ENCODE measurements around the gene UBE2O. TPM values are rescaled to one million over a fixed set of nuclear protein-coding genes. Genes with fewer than 3 reads are reported as not detected.

UBE2O gene
- total RNA-seq, 3 donors from 2014 or later (not counting 1 experiment from before 2014, with no cell fraction given): 34.9 to 40.2 (median 37.7) TPM

DNA sequence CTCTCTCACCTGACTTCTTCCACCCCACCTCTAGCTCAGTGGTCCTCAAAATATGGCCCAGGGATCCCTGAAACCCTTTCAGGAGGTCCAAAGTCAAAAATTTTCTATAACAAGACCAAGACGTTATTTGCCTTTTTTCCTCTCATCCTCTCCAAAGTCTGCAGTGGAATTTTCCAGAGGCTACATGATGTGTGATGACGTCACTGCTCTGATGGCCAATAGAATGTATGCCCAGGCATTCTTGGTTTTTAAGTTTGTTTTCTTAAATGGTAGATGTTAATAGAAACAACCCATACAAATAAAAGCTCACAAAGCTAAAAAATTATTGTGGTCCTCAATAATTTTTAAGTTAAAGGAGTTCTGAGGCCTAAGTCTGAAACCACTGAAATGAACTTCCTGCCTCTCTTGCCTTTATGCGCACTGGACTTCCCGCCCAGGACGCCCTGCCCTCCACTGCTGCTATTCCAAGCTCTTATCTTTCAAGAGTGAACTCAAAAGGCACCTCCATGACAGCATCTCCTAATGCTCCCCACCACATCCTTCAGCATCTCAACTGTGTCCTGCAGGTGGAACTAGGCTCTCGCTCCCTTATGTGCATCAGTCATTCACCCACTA lies 13.5 kb downstream of the UBE2O start:
- no peak for ATAC-seq
- H3K9me3 Mint-ChIP-seq: no peaks in the 10 kb centered on the region

DNA sequence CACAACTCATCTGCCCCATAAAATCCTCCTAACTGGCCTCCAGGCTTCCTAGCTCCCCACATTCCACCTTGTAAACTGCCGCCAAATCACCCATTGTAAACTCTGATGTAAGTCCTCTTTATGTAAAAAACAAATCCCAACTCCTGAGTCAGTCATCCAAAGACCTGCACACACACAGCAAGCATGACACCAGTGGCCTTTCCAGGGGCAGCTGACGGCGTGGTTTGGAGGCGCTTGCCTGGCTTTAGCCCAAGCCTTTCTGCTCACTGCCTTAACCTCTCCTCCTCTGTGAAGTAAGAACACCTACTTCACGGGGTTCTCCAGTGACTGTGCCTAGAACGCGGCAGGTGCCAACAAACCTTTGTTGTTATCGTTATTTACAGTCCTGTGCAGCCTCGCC lies 14.0 kb downstream of the UBE2O start:
- Mint-ChIP-seq H3K36me3 (no peaks in the 10 kb centered on the region), H3K9me3 (no peaks in the 10 kb centered on the region), H3K4me3 (no peak overlapping the region), H3K27ac (no peak overlapping the region), H3K4me1 (peaks cover 40 to 71% of the 10 kb centered on the region in 2 donors), H3K27me3 (ENCODE audit: low read depth in 2 of 2) (no peaks in the 10 kb centered on the region)
- Histone ChIP-seq H3K27ac (ENCODE audit: low read length) (no peak overlapping the region), H3K4me1 (ENCODE audit: control insufficient read depth, insufficient read depth, low read length) (peaks cover 22% of the 10 kb centered on the region), H3K36me3 (ENCODE audit: control insufficient read depth, insufficient read depth, low read length) (no peaks in the 10 kb centered on the region), H3K4me3 (ENCODE audit: low read length) (no peak overlapping the region), H3K9me3 (ENCODE audit: control insufficient read depth, insufficient read depth, low read length) (no peaks in the 10 kb centered on the region), H3K27me3 (ENCODE audit: control insufficient read depth, insufficient read depth, low read length) (no peaks in the 10 kb centered on the region)
- 93% methylated on average over 9 of the region's 9 CpGs for WGBS (ENCODE audit: insufficient coverage)
- TF ChIP-seq, protein P1, sequence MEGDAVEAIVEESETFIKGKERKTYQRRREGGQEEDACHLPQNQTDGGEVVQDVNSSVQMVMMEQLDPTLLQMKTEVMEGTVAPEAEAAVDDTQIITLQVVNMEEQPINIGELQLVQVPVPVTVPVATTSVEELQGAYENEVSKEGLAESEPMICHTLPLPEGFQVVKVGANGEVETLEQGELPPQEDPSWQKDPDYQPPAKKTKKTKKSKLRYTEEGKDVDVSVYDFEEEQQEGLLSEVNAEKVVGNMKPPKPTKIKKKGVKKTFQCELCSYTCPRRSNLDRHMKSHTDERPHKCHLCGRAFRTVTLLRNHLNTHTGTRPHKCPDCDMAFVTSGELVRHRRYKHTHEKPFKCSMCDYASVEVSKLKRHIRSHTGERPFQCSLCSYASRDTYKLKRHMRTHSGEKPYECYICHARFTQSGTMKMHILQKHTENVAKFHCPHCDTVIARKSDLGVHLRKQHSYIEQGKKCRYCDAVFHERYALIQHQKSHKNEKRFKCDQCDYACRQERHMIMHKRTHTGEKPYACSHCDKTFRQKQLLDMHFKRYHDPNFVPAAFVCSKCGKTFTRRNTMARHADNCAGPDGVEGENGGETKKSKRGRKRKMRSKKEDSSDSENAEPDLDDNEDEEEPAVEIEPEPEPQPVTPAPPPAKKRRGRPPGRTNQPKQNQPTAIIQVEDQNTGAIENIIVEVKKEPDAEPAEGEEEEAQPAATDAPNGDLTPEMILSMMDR (IDR thresholded peaks at IDR 0.05): no peak
- intact Hi-C loops (cut with micrococcal nuclease): no loop called here
- ATAC-seq: no peak
- no peak for DNase-seq

More for the DNA sequence above, 13.5 kb downstream of the UBE2O start:
- no peaks in the 10 kb centered on the region for H3K27me3 ChIP-seq (ENCODE audit: control insufficient read depth, insufficient read depth, low read length)
- TF ChIP-seq, protein P1 (IDR thresholded peaks at IDR 0.05): no peak
- no peak overlapping the region for H3K4me3 ChIP-seq (ENCODE audit: low read length)
- no peaks in the 10 kb centered on the region for H3K9me3 ChIP-seq (ENCODE audit: control insufficient read depth, insufficient read depth, low read length)
- Mint-ChIP-seq H3K36me3 (no peaks in the 10 kb centered on the region), H3K4me1 (peaks cover 42 to 67% of the 10 kb centered on the region in 2 donors), H3K4me3 (no peak overlapping the region), H3K27ac (peak overlapping the region in 1 of 2 donors; percentile 42), H3K27me3 (ENCODE audit: low read depth in 2 of 2) (no peaks in the 10 kb centered on the region)
- peaks cover 22% of the 10 kb centered on the region for H3K4me1 ChIP-seq (ENCODE audit: control insufficient read depth, insufficient read depth, low read length)
- intact Hi-C loops (cut with micrococcal nuclease): no loop called here
- 82% methylated on average over 5 of the region's 6 CpGs for WGBS (ENCODE audit: insufficient coverage)
- H3K27ac ChIP-seq (ENCODE audit: low read length): no peak overlapping the region
- no peaks in the 10 kb centered on the region for H3K36me3 ChIP-seq (ENCODE audit: control insufficient read depth, insufficient read depth, low read length)
- DNase-seq: no peak

DNA sequence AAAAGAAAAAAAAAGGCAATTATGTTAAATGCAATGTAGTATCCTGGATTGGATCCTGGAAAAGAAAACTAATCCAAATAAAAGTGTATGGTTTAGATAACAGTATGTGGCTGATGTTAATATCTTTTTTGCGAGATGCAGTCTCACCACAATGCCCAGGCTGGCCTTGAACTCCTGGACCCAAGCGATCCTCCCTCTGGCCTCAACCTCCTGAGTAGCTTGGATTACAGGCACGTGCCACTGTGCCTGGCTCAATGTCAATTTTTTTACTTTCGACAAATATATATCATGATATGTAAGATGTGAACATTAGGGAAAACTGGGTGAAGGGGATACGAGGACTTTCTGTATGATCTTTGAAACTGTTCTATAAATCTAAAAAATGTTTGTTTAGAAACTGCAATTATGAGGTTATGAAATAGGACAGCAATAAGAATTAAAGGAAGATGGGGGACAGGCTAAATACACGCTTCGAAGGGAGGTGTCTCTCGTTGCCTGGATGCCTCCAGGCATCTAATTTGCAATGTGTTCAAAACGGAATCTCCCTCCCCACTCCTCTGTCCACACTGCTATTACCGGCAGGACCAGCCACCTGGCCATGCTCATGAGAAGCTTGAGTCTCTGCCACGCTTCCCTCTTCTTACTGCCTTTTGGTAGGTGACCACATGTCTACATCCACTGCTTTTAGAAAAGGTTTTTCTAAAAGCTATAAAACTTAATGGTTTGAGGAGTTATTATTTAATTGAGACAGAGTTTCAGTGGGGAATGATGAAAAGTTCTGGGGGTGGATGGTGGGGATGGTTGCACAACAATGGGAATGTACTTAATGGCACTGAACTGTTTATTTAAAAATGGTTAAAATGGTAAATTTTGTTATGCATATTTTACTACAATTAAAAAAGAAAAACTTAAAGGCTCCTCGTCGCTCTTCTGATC lies 15.2 kb downstream of the UBE2O start:
- Histone ChIP-seq H3K27ac (ENCODE audit: low read length) (no peak overlapping the region), H3K9me3 (ENCODE audit: control insufficient read depth, insufficient read depth, low read length) (no peaks in the 10 kb centered on the region), H3K4me1 (ENCODE audit: control insufficient read depth, insufficient read depth, low read length) (peaks cover 22% of the 10 kb centered on the region), H3K27me3 (ENCODE audit: control insufficient read depth, insufficient read depth, low read length) (no peaks in the 10 kb centered on the region), H3K36me3 (ENCODE audit: control insufficient read depth, insufficient read depth, low read length) (no peaks in the 10 kb centered on the region), H3K4me3 (ENCODE audit: low read length) (no peak overlapping the region)
- intact Hi-C loops (cut with micrococcal nuclease): no loop called here
- Mint-ChIP-seq H3K9me3 (no peaks in the 10 kb centered on the region), H3K4me1 (peaks cover 36 to 64% of the 10 kb centered on the region in 2 donors), H3K4me3 (no peak overlapping the region), H3K36me3 (no peaks in the 10 kb centered on the region), H3K27ac (no peak overlapping the region), H3K27me3 (ENCODE audit: low read depth in 2 of 2) (no peaks in the 10 kb centered on the region)
- ATAC-seq (no peak), DNase-seq (no peak)
- 94% methylated on average over 12 of the region's 13 CpGs for whole genome bisulfite sequencing (ENCODE audit: insufficient coverage)
- TF ChIP-seq, protein P1 (IDR thresholded peaks at IDR 0.05): no peak

All from natural killer cell (primary cell).